Thyroid gland (tissue), 4 donors: Measurements from ENCODE around the gene ZNF235.

Experiments
- POLR2A ChIP-seq, 2 donors: fragments of 450-650 bp; IDR thresholded peaks; one replicate each; pipeline ENCODE4 v1.6.1; 2017; ENCODE audit warnings: antibody characterized with exemption in 2 of 2, mild to moderate bottlenecking in 2 of 2, moderate library complexity in 1 of 2
- TF ChIP-seq, protein P1 (sequence below), 6 experiments: fragments of 200-600 bp in 3 of 6; fragments of 450-650 bp in 3 of 6; sonication (generic) in 3 of 6; IDR thresholded peaks; one replicate each; pipeline ENCODE4 v1.5.1; 2016 to 2019; ENCODE audit warnings: antibody characterized with exemption in 6 of 6, mild to moderate bottlenecking in 2 of 6, inconsistent platforms in 1 of 6, moderate library complexity in 1 of 6

DNA sequence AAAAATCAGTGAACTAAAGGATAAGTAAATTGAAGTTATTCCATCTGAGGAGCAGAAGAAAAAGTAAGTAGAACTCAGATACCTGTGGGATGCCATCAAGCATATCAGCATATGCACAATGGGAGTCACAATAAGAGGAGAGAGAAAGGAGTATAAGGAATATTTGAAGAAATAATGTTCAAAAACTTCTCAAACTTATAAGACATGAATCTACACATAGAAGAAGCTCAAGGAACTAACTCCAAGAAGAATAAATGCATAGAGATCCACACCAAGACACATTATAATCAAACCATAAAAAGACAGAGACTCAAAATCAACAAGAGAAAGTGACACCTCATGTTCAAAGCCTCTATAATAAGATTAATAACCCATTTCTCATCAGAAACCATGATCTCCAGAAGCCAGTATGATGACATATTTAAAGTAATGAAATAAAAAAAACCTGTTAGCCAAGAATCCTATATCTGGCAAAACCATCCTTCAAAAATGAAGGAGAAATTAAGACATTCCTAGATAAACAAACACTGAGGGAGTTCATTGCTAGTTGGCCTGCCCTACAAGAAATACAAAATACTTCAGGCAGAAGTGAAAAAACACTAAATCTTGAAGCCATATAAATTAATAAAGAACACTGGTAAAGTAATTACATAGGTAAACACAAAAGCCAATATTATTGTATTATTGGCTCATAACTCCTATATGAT is 49.0 kb downstream of the ZNF235 start:
- no peak for TF ChIP-seq POLR2A (IDR thresholded peaks at IDR 0.05)
- TF ChIP-seq, protein P1, sequence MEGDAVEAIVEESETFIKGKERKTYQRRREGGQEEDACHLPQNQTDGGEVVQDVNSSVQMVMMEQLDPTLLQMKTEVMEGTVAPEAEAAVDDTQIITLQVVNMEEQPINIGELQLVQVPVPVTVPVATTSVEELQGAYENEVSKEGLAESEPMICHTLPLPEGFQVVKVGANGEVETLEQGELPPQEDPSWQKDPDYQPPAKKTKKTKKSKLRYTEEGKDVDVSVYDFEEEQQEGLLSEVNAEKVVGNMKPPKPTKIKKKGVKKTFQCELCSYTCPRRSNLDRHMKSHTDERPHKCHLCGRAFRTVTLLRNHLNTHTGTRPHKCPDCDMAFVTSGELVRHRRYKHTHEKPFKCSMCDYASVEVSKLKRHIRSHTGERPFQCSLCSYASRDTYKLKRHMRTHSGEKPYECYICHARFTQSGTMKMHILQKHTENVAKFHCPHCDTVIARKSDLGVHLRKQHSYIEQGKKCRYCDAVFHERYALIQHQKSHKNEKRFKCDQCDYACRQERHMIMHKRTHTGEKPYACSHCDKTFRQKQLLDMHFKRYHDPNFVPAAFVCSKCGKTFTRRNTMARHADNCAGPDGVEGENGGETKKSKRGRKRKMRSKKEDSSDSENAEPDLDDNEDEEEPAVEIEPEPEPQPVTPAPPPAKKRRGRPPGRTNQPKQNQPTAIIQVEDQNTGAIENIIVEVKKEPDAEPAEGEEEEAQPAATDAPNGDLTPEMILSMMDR (IDR thresholded peaks at IDR 0.05): no peak
